SK-N-SH treated with all-trans-retinoic acid at 6 μM for 48 hours (cell line): ENCODE data around the gene LRRFIP1.

Experiments used
- ARNTL ChIP-seq: fragments of 450-650 bp; formaldehyde crosslinking; IDR thresholded peaks from 2 replicates; pipeline ENCODE4 v1.5.0; 2020; ENCODE audit warnings: low read depth, mild to moderate bottlenecking, moderate library complexity, borderline replicate concordance
- CREB5 ChIP-seq: fragments of 250-450 bp; sonication (Bioruptor Pico); IDR thresholded peaks from 2 replicates; pipeline ENCODE4 v1.5.1; 2020; ENCODE audit warnings: low read depth, mild to moderate bottlenecking, moderate library complexity
- CSDC2 ChIP-seq: fragments of 250-450 bp; sonication (Bioruptor Pico); IDR thresholded peaks from 2 replicates; pipeline ENCODE4 v1.5.0; 2020; ENCODE audit warnings: mild to moderate bottlenecking, moderate library complexity
- GLIS3 ChIP-seq: fragments of 250-450 bp; sonication (Bioruptor Pico); IDR thresholded peaks from 2 replicates; pipeline ENCODE4 v1.5.0; 2020; ENCODE audit warnings: mild to moderate bottlenecking, moderate library complexity
- PATZ1 ChIP-seq: fragments of 250-450 bp; sonication (Bioruptor Pico); IDR thresholded peaks from 2 replicates; pipeline ENCODE4 v1.8.0; 2020; ENCODE audit warnings: mild to moderate bottlenecking, moderate library complexity, borderline replicate concordance
- TOX ChIP-seq: fragments of 250-450 bp; sonication (Bioruptor Pico); IDR thresholded peaks from 2 replicates; pipeline ENCODE4 v1.8.0; 2021; ENCODE audit warnings: mild to moderate bottlenecking, moderate library complexity, borderline replicate concordance
- ZFP3 ChIP-seq: fragments of 250-450 bp; sonication (Bioruptor Pico); IDR thresholded peaks from 2 replicates; pipeline ENCODE4 v1.5.0; 2020; ENCODE audit warnings: mild to moderate bottlenecking, moderate library complexity
- ZFP30 ChIP-seq: fragments of 450-650 bp; formaldehyde crosslinking; IDR thresholded peaks from 2 replicates; pipeline ENCODE4 v1.5.0; 2022; ENCODE audit warnings: mild to moderate bottlenecking, moderate library complexity

- TF ChIP-seq GLIS3 (CRISPR knock-in tag) = no peak
- TF ChIP-seq TOX (CRISPR knock-in tag) = no peak
- no peak for TF ChIP-seq ZFP3 (CRISPR knock-in tag)
- no peak for TF ChIP-seq PATZ1 (CRISPR knock-in tag)
- no peak for TF ChIP-seq CSDC2
- TF ChIP-seq ZFP30 (CRISPR knock-in tag) = no peak
- no peak for TF ChIP-seq CREB5
- no peak for TF ChIP-seq ARNTL (CRISPR knock-in tag)
Observed at GRCh38 chr2:237588044-237588696, 39.2 kb upstream of the LRRFIP1 start.
